D721Med (cell line): ENCODE measurements around the gene NSUN7.

ENCODE experiments used
- DNase-seq: peaks from one replicate; pipeline ENCODE4 v3.0.0; 2011; ENCODE audit warnings: low spot score; ENCODE audit not compliant: insufficient read length
- FAIRE-seq: peaks from 2 replicates; lab custom pipeline; 2011; peaks lifted over from hg19 to GRCh38; lab: Jason Lieb, UNC
- TF ChIP-seq, protein P1 (sequence below): IDR thresholded peaks from 2 replicates; pipeline ENCODE4 v1.5.1; 2012; ENCODE audit warnings: mild to moderate bottlenecking, control low read depth; ENCODE audit not compliant: insufficient read depth; ENCODE audit errors: missing control alignments

NSUN7 gene

DNA sequence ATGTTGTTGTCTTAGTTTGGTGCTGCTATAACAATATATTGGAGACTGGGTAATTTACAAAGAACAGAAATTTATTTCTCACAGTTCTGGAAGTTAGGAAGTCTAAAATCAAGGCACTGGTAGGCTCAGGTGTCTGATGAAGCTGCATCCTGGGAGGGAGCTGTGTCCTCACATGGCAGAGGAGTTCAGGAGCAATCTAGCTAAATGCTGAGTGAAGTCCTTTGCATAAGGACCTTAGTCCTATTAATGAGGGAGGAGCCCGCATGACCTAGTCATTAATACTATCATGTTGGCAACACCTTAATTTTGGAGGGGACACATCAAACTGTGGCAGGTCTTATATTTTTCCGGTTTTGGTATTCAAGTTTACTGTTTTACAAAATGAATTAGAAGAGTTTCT lies 36.0 kb upstream of the NSUN7 start:
- DNase-seq (no peak), FAIRE-seq (peak; percentile 87)
- TF ChIP-seq, protein P1, sequence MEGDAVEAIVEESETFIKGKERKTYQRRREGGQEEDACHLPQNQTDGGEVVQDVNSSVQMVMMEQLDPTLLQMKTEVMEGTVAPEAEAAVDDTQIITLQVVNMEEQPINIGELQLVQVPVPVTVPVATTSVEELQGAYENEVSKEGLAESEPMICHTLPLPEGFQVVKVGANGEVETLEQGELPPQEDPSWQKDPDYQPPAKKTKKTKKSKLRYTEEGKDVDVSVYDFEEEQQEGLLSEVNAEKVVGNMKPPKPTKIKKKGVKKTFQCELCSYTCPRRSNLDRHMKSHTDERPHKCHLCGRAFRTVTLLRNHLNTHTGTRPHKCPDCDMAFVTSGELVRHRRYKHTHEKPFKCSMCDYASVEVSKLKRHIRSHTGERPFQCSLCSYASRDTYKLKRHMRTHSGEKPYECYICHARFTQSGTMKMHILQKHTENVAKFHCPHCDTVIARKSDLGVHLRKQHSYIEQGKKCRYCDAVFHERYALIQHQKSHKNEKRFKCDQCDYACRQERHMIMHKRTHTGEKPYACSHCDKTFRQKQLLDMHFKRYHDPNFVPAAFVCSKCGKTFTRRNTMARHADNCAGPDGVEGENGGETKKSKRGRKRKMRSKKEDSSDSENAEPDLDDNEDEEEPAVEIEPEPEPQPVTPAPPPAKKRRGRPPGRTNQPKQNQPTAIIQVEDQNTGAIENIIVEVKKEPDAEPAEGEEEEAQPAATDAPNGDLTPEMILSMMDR, result no peak

DNA sequence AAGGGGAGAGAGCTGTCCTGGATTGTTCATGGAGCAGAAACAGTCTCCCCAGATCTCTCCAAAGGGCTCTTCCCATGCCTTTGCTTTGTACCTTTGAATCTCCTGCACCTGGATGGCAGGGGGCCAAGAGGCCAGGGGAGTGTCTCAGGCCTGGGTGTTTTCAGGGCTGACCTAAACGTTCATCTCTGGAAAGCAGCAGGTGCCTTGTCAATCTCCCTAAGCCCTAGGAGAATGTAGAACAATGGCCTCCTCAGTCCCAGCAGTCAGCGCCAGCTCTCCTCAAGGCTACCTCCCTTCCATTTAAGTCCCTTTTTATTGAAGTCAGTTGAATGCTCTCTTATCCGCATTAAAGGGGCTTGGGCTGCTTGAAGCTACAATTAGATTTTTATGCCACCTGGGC lies 31.2 kb upstream of the NSUN7 start:
- TF ChIP-seq, protein P1, result no peak
- no peak for DNase-seq
- FAIRE-seq, result no peak

GRCh38 chr4:40719008-40719623 lies 30.6 kb upstream of the NSUN7 start:
- TF ChIP-seq, protein P1, result peak; percentile 85
- FAIRE-seq, result peak; percentile 69
- no peak for DNase-seq

- no peak for FAIRE-seq
- DNase-seq, result no peak
- TF ChIP-seq, protein P1, result no peak
Observed at GRCh38 chr4:40720351-40720750, 29.4 kb upstream of the NSUN7 start.

DNA sequence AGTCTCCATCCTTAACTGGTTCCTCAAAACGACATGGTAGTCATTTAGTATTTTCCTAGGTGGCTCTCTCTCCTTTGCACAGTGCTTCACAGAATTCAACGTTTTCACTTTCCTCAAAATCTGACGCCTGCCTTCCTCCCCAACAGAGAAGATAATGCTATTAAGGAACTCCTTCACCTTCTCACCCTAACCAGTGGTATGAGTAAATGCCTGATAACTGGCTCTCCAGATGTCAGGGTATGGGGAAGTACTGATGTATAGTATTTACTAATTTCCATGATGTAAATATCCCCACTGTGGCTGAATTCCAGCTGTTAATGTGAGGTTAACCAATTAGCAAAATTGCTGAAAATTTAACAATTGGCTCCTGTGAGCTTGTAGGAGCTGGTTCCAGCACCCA lies 28.8 kb upstream of the NSUN7 start:
- no peak for DNase-seq
- FAIRE-seq, result no peak
- TF ChIP-seq, protein P1, result no peak

GRCh38 chr4:40721730-40722171 lies 28.0 kb upstream of the NSUN7 start:
- TF ChIP-seq, protein P1, result no peak
- FAIRE-seq, result no peak
- DNase-seq, result no peak

DNA sequence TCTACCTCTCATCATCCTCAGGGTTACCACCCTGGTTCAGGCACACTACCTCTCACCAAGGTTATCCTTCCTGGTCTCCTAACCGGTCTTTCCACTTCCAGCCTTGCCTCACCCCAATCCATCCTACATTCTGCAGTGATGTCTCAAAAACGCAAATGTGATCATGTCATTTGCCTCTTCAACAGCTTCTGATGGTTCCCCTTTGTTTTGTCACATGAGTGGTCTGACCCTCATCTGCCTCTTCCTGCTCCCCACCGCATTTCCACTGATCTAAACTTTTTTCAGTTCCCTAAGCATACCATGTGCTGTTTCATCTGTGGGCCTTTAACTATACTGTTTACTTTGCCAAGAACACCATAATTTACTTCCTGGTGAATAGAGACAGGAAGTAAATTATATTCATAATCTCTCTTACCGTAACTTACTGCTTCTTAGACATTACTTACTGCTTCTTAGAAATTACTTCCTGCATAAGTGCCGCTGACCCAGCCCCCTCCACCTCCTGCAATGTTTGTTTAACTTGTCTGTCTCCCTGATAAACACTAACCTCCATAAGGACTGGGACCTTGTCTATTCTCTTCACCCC lies 27.1 kb upstream of the NSUN7 start:
- FAIRE-seq (no peak), DNase-seq (no peak)
- TF ChIP-seq, protein P1, result no peak
